Spleen (tissue), 11 donors: Measurements from ENCODE around the gene MSH5. TPM values are rescaled to one million over a fixed set of nuclear protein-coding genes. Genes with fewer than 3 reads are reported as not detected.

ENCODE experiments used
- DNase-seq: peaks from one replicate; pipeline ENCODE4 v3.0.0-alpha.2; 2020
- H3K27ac ChIP-seq, 8 donors: fragments of 200-600 bp; sonication (generic) in 7 of 8; 1 replicate in 4 of 8; 2 replicates in 4 of 8; pipeline versions ENCODE4 v1.5.0 to v1.8.0; 2016 to 2021; ENCODE audit warnings: inconsistent platforms in 4 of 8, mild to moderate bottlenecking in 4 of 8, moderate library complexity in 1 of 8
- H3K27me3 ChIP-seq, 7 donors: fragments of 200-600 bp; sonication (generic) in 6 of 7; replicated peaks in 1 of 7; 1 replicate in 4 of 7; 2 replicates in 3 of 7; pipeline versions ENCODE4 v1.5.0 to v1.8.0; 2016 to 2021; ENCODE audit warnings: inconsistent platforms in 3 of 7, mild to moderate bottlenecking in 1 of 7
- H3K36me3 ChIP-seq, 6 donors: fragments of 200-600 bp; sonication (generic) in 5 of 6; 1 replicate in 4 of 6; 2 replicates in 2 of 6; pipeline versions ENCODE4 v1.5.0 to v1.8.0; 2016 to 2021; ENCODE audit warnings: inconsistent platforms in 2 of 6
- H3K4me1 ChIP-seq, 6 donors: fragments of 200-600 bp; sonication (generic) in 5 of 6; 1 replicate in 3 of 6; 2 replicates in 3 of 6; pipeline versions ENCODE4 v1.5.0 to v1.8.0; 2016 to 2021; ENCODE audit warnings: inconsistent platforms in 3 of 6
- H3K4me3 ChIP-seq, 8 donors: fragments of 200-600 bp; sonication (generic) in 7 of 8; 1 replicate in 4 of 8; 2 replicates in 4 of 8; pipeline versions ENCODE4 v1.5.0 to v1.8.0; 2016 to 2021; ENCODE audit warnings: inconsistent platforms in 4 of 8, mild to moderate bottlenecking in 4 of 8, moderate library complexity in 2 of 8
- H3K9me3 ChIP-seq, 8 donors: fragments of 200-600 bp; sonication (generic) in 7 of 8; 1 replicate in 4 of 8; 2 replicates in 4 of 8; pipeline versions ENCODE4 v1.5.0 to v1.8.0; 2016 to 2021; ENCODE audit warnings: inconsistent platforms in 4 of 8
- CTCF ChIP-seq, 11 experiments: fragments of 200-600 bp in 7 of 11; fragments of 450-650 bp in 4 of 11; sonication (generic) in 4 of 11; IDR thresholded peaks in 8 of 11; conservative IDR thresholded peaks in 3 of 11; 1 replicate in 7 of 11; 2 replicates in 4 of 11; pipeline versions ENCODE4 v1.4.0 to v1.8.0; 2016 to 2021; ENCODE audit warnings: antibody characterized with exemption in 11 of 11, inconsistent platforms in 4 of 11, mild to moderate bottlenecking in 1 of 11
- POLR2A ChIP-seq, 3 donors: fragments of 450-650 bp; IDR thresholded peaks; one replicate each; pipeline ENCODE4 v1.5.1; 2017; ENCODE audit warnings: antibody characterized with exemption in 3 of 3, mild to moderate bottlenecking in 1 of 3
- POLR2AphosphoS5 ChIP-seq, 3 donors: sonication (generic); formaldehyde crosslinking; IDR thresholded peaks; one replicate each; pipeline ENCODE4 v1.5.1; 2017; ENCODE audit warnings: antibody characterized with exemption in 3 of 3
- WGBS, 5 donors: extraction: QIAGEN DNeasy Blood & Tissue Kit in 3 of 5; methylation state at CpG; one replicate each; pipeline versions ENCODE4 v1.1.5 to v1.1.7; 2013 to 2018; 5-methylcytosine and 5-hydroxymethylcytosine counted together
- intact Hi-C: fragments of 100-400 bp; cut with DNase I; formaldehyde crosslinking; loops from one replicate; pipeline ENCODE4 v1.15.0; 2023; ENCODE audit warnings: low total_unique reads
- polyA plus RNA-seq, 3 donors: library from polyadenylated mRNA; stranded (reverse); fragments of 200-250 nt; gene quantifications; one replicate each; pipeline ENCODE4 v1.2.1, GENCODE V29; 2013
- total RNA-seq, 7 donors: library from RNA; depleted of rRNA in 3 of 7; stranded (reverse); fragments of >200 nt in 3 of 7; fragmentation: NEBNext Ultra II Directional in 4 of 7; extraction: Animal tissue kit (Norgen Biotek cat#: 25700) in 4 of 7; gene quantifications; one replicate each; pipeline versions ENCODE4 v1.1.0 to v1.2.1, GENCODE V29; 2016 to 2021
- donor health status: healthy with polysubstance abuse.
- donor health status: DM: no; HTN: no; CAD: no; lungs with moderate emphysema.
- donor health status: DM: no; HTN: no; CAD: no.
- donor health status: Bipolar disorder and iron deficiency.
- donor health status: healthy.
- donor health status: DM: no; HTN: no; CAD: no.
- donor health status: DM: yes; HTN: yes; CAD: no.

The MSH5 gene
- total and polyA plus RNA-seq, 10 donors: 11.2 to 35.2 (median 26.8) TPM

GRCh38 chr6:31721351-31722020 is 18.3 kb upstream of the MSH5 start, which contains the start of gene LY6G6C:
Gene LY6G6C, minus strand, starts transcription at chr6:31721746. Its CDS starts 67 bp downstream, at chr6:31721679.
- Histone ChIP-seq H3K27ac (no peak within 1 kb of the TSS), H3K27me3 (no peaks in the 10 kb centered on the region), H3K36me3 (peaks cover 0 to 18% (median 0%) of the 10 kb centered on the region in 6 donors), H3K4me3 (no peak within 1 kb of the TSS), H3K4me1 (peaks cover 5 to 25% (median 14%) of the 10 kb centered on the region in 6 donors), H3K9me3 (no peaks in the 10 kb centered on the region)
- intact Hi-C loops: no loop called here
- 77 to 94% (median 85%) methylated on average over 3 to 4 of the region's 4 CpGs for WGBS, 5 donors
- peak; percentile 61 for DNase-seq
- TF ChIP-seq POLR2AphosphoS5 (IDR thresholded peaks at IDR 0.05) (no peak), CTCF (IDR thresholded peaks at IDR 0.05 in 8 of 11, conservative IDR thresholded peaks at IDR 0.05 in 3 of 11) (no peak), POLR2A (IDR thresholded peaks at IDR 0.05) (no peak)

GRCh38 chr6:31722173-31722572 is 17.6 kb upstream of the MSH5 start:
- peak; percentile 37 for DNase-seq
- peaks cover 0 to 25% (median 1%) of the 10 kb centered on the region in 6 donors for H3K36me3 ChIP-seq
- H3K27ac ChIP-seq: no peak overlapping the region
- WGBS, 5 donors: 91 to 100% (median 92%) methylated on average over 3 of the region's 3 CpGs
- no peaks in the 10 kb centered on the region for H3K9me3 ChIP-seq
- no peaks in the 10 kb centered on the region for H3K27me3 ChIP-seq
- intact Hi-C loops: no loop called here
- H3K4me1 ChIP-seq: peaks cover 5 to 32% (median 21%) of the 10 kb centered on the region in 6 donors
- no peak overlapping the region for H3K4me3 ChIP-seq
- no peak for TF ChIP-seq CTCF (IDR thresholded peaks at IDR 0.05 in 8 of 11, conservative IDR thresholded peaks at IDR 0.05 in 3 of 11)
- TF ChIP-seq POLR2A (IDR thresholded peaks at IDR 0.05): no peak
- TF ChIP-seq POLR2AphosphoS5 (IDR thresholded peaks at IDR 0.05): no peak

GRCh38 chr6:31723245-31723979 is 16.4 kb upstream of the MSH5 start, which contains the start of gene MPIG6B:
Gene MPIG6B, plus strand, starts transcription at chr6:31723373. Its CDS starts 11 bp downstream, at chr6:31723384.
- TF ChIP-seq POLR2AphosphoS5 (IDR thresholded peaks at IDR 0.05): peak in 1 of 3 donors; percentile 55
- no peak for TF ChIP-seq CTCF (IDR thresholded peaks at IDR 0.05 in 8 of 11, conservative IDR thresholded peaks at IDR 0.05 in 3 of 11)

More at GRCh38 chr6:31723245-31723979, 16.4 kb upstream of the MSH5 start, which contains the start of gene MPIG6B:
- Histone ChIP-seq H3K27ac (peak within 1 kb of the TSS in 1 of 8 donors; percentile 24), H3K4me1 (peaks cover 12 to 45% (median 33%) of the 10 kb centered on the region in 6 donors), H3K36me3 (peaks cover 0 to 32% (median 1%) of the 10 kb centered on the region in 6 donors), H3K27me3 (no peaks in the 10 kb centered on the region), H3K9me3 (no peaks in the 10 kb centered on the region), H3K4me3 (peak within 1 kb of the TSS in 1 of 8 donors; percentile 6)
- intact Hi-C loops: no loop called here
- WGBS, 5 donors: 58 to 71% (median 63%) methylated on average over 41 to 46 of the region's 46 CpGs
- peak; percentile 83 for DNase-seq
